ENCODE results near the gene ABITRAM. TPM values are rescaled to one million over a fixed set of nuclear protein-coding genes. Genes with fewer than 3 reads are reported as not detected.
"Not testable (repeated sequence)": the region's sequence is repeated elsewhere in the genome, so short reads cannot be mapped to it uniquely, and the experiment has no call there.

ABITRAM gene
- total and polyA plus RNA-seq, 9 donors = 6.8 to 15.1 (median 8.4) TPM

- Histone ChIP-seq H3K36me3 (no peaks in the 10 kb centered on the region), H3K27ac (no peak overlapping the region), H3K27me3 (no peaks in the 10 kb centered on the region), H3K4me3 (no peak overlapping the region), H3K9me3 (no peaks in the 10 kb centered on the region), H3K4me1 (ENCODE audit: insufficient read depth) (no peaks in the 10 kb centered on the region)
- 92 to 95% (median 95%) methylated on average over 2 of the region's 2 CpGs for WGBS, 3 donors
- TF ChIP-seq CTCF (IDR thresholded peaks at IDR 0.05) (no peak), EP300 (IDR thresholded peaks at IDR 0.05) (no peak), POLR2A (IDR thresholded peaks at IDR 0.05) (no peak)
- DNase-seq = no peak
- intact Hi-C loops (cut with DNase I) = no loop called here
Observed at GRCh38 chr9:108961151-108961550, 27.0 kb downstream of the ABITRAM start.

DNA sequence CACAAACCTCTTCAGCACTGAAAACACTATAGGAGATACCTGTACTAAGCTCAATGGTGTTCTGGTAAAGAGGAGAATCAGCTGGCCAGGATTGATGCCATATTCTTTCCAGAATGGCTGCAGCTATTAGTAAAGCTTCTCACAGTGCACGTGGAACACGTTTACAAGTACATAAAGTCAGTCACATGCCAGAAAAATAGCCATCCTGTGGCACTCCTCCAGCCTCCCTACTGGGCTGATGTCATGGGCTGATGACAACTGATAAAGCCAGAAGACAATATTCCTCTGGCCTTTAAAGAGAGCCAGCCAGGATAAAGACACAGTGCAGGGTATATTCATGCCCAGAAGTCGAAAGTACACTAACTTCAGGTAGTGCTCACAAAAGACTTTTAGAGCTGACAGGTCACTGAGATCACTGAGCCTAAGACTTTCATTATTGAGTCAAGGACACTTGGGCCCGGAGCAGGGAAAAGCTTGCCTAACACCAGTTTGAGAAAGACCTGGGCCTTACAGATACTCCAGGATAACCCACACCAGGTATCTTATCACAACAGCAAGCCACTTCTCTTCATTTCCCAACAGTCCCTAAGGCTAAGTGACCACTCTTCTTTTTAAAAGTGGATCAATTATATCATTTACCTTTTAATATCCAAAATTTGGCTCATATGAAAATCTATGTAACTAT lies 29.4 kb downstream of the ABITRAM start:
- Histone ChIP-seq H3K9me3 (no peaks in the 10 kb centered on the region), H3K4me1 (ENCODE audit: insufficient read depth) (no peaks in the 10 kb centered on the region), H3K36me3 (no peaks in the 10 kb centered on the region), H3K4me3 (no peak overlapping the region), H3K27me3 (no peaks in the 10 kb centered on the region), H3K27ac (no peak overlapping the region)
- DNase-seq = no peak
- TF ChIP-seq CTCF (IDR thresholded peaks at IDR 0.05) (no peak), POLR2A (IDR thresholded peaks at IDR 0.05) (no peak), EP300 (IDR thresholded peaks at IDR 0.05) (no peak)
- WGBS, 3 donors = 72 to 81% (median 78%) methylated on average over 4 of the region's 4 CpGs
- intact Hi-C loops (cut with DNase I) = no loop called here

DNA sequence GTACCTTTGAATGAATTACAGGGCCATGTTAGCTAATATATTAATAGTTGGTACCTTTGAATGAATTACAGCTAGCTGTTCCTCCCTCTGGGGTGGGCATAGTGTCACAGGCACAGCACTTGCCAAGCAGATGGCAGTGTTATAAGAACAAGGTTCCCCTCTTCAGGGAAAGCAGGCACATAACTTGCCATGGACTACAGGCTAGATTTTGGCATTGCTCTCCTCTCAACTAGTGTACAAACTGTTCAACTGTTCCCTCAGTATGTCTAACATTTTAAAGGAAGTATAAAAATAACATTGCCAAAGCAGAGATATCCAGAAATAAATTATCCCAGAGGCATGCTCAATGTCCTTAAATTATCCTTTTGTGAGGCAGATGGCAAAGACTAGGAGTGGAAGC lies 33.7 kb downstream of the ABITRAM start:
- intact Hi-C loops (cut with DNase I) = no loop called here
- TF ChIP-seq CTCF (IDR thresholded peaks at IDR 0.05) (no peak), POLR2A (IDR thresholded peaks at IDR 0.05) (no peak), EP300 (IDR thresholded peaks at IDR 0.05) (no peak)
- H3K27ac ChIP-seq = no peak overlapping the region

GRCh38 chr9:108971392-108971791 lies 37.2 kb downstream of the ABITRAM start:
- H3K4me3 ChIP-seq; H3K36me3 ChIP-seq; H3K27ac ChIP-seq; intact Hi-C loops (cut with DNase I); H3K9me3 ChIP-seq; DNase-seq; H3K27me3 ChIP-seq: not testable (repeated sequence)
- 96 to 100% (median 98%) methylated on average over 2 of the region's 2 CpGs for WGBS, 3 donors
- H3K4me1 ChIP-seq (ENCODE audit: insufficient read depth) = peaks cover 11% of the 10 kb centered on the region

More for the DNA sequence above, 33.7 kb downstream of the ABITRAM start:
- Histone ChIP-seq H3K27me3 (no peaks in the 10 kb centered on the region), H3K4me1 (ENCODE audit: insufficient read depth) (peaks cover 4% of the 10 kb centered on the region), H3K9me3 (no peaks in the 10 kb centered on the region), H3K4me3 (no peak overlapping the region), H3K36me3 (no peaks in the 10 kb centered on the region)
- no peak for DNase-seq

- no peak overlapping the region for H3K4me3 ChIP-seq
- no peak for TF ChIP-seq EP300 (IDR thresholded peaks at IDR 0.05)
- no peak for TF ChIP-seq POLR2A (IDR thresholded peaks at IDR 0.05)
- TF ChIP-seq CTCF (IDR thresholded peaks at IDR 0.05) = no peak
- no peaks in the 10 kb centered on the region for H3K27me3 ChIP-seq
- H3K4me1 ChIP-seq (ENCODE audit: insufficient read depth) = peaks cover 11% of the 10 kb centered on the region
- no peak overlapping the region for H3K27ac ChIP-seq
- no peak for DNase-seq
- intact Hi-C loops (cut with DNase I) = no loop called here
- 24 to 40% (median 32%) methylated on average over 3 of the region's 3 CpGs for WGBS, 3 donors
- no peaks in the 10 kb centered on the region for H3K9me3 ChIP-seq
- H3K36me3 ChIP-seq = no peaks in the 10 kb centered on the region
Observed at GRCh38 chr9:108972186-108972585, 38.0 kb downstream of the ABITRAM start.

Measured in ovary (tissue), 9 donors.